GM12873 (cell line): Measurements from ENCODE around the gene FNBP1.

Experiments used
- CTCF ChIP-seq: IDR thresholded peaks from 2 replicates; pipeline ENCODE4 v1.5.1; 2012; ENCODE audit warnings: low read depth, mild to moderate bottlenecking, moderate library complexity, low read length, control low read depth; ENCODE audit not compliant: insufficient read depth; ENCODE audit errors: missing control alignments

Gene FNBP1

GRCh38 chr9:129884220-129885017 is 158.6 kb downstream of the FNBP1 start:
- TF ChIP-seq CTCF, result no peak

- TF ChIP-seq CTCF, result no peak
Observed at GRCh38 chr9:129881547-129882324, 161.3 kb downstream of the FNBP1 start.

GRCh38 chr9:129880654-129881546 is 162.1 kb downstream of the FNBP1 start:
- TF ChIP-seq CTCF, result no peak

- TF ChIP-seq CTCF, result no peak
Observed at GRCh38 chr9:129879991-129880653, 162.9 kb downstream of the FNBP1 start.

- TF ChIP-seq CTCF, result no peak
Observed at GRCh38 chr9:129879103-129879699, 163.8 kb downstream of the FNBP1 start.

- TF ChIP-seq CTCF, result no peak
Observed at GRCh38 chr9:129878291-129878690, 164.7 kb downstream of the FNBP1 start.
